Ishikawa (cell line): ENCODE measurements around the gene ARG2.

ENCODE experiments used
- CEBPB ChIP-seq: IDR thresholded peaks from 2 replicates; pipeline ENCODE4 v1.6.1; 2012
- EP300 ChIP-seq: IDR thresholded peaks from 2 replicates; pipeline ENCODE4 v1.6.1; 2012; ENCODE audit warnings: borderline replicate concordance
- MAX ChIP-seq: IDR thresholded peaks from 2 replicates; pipeline ENCODE4 v1.6.1; 2012
- RAD21 ChIP-seq: IDR thresholded peaks from 2 replicates; pipeline ENCODE4 v1.6.1; 2012; ENCODE audit warnings: low read depth
- TCF12 ChIP-seq: IDR thresholded peaks from 2 replicates; pipeline ENCODE4 v1.6.1; 2012; ENCODE audit warnings: low read depth
- YY1 ChIP-seq: IDR thresholded peaks from 2 replicates; pipeline ENCODE4 v1.6.1; 2012; ENCODE audit warnings: low read depth

- no peak for TF ChIP-seq YY1
- TF ChIP-seq MAX: no peak
- TF ChIP-seq EP300: no peak
- TF ChIP-seq RAD21: no peak
- TF ChIP-seq CEBPB: no peak
- no peak for TF ChIP-seq TCF12
Measured at GRCh38 chr14:67581643-67582042, 38.1 kb upstream of the ARG2 start.
